SK-N-SH (cell line): ENCODE results near the gene YTHDF1.

ENCODE experiments used
- EP300 ChIP-seq, 2 experiments: IDR thresholded peaks; 2 replicates each; pipeline versions ENCODE4 v1.4.0 to v1.6.1; 2012; ENCODE audit warnings: borderline replicate concordance in 1 of 2, low read depth in 1 of 2, low read length in 1 of 2
- EZH2phosphoT487 ChIP-seq: fragments of 200-600 bp; sonication (generic); IDR thresholded peaks from 2 replicates; pipeline ENCODE4 v1.6.1; 2017; ENCODE audit warnings: low read depth, mixed run types, mild to moderate bottlenecking, antibody characterized with exemption, moderate library complexity, borderline replicate concordance
- JUND ChIP-seq: IDR thresholded peaks from 2 replicates; pipeline ENCODE4 v1.4.0; 2012
- MXI1 ChIP-seq: IDR thresholded peaks from 2 replicates; pipeline ENCODE4 v1.6.1; 2012; ENCODE audit warnings: mild to moderate bottlenecking, low read depth, low read length, improper control_type of control experiment
- POLR2AphosphoS5 ChIP-seq: IDR thresholded peaks from 2 replicates; pipeline ENCODE4 v1.6.1; 2012; ENCODE audit warnings: low read depth, low read length
- RFX5 ChIP-seq: IDR thresholded peaks from 2 replicates; pipeline ENCODE4 v1.6.1; 2012; ENCODE audit warnings: mild to moderate bottlenecking, improper control_type of control experiment, low read length
- RXRA ChIP-seq: IDR thresholded peaks from 2 replicates; pipeline ENCODE4 v1.4.0; 2012; ENCODE audit warnings: low read depth, mild to moderate bottlenecking, borderline replicate concordance
- TAF1 ChIP-seq: IDR thresholded peaks from 2 replicates; pipeline ENCODE4 v1.6.1; 2012; ENCODE audit warnings: low read depth, mild to moderate bottlenecking, low read length, moderate library complexity, borderline replicate concordance
- TCF12 ChIP-seq: IDR thresholded peaks from 2 replicates; pipeline ENCODE4 v1.4.0; 2012
- TEAD4 ChIP-seq: IDR thresholded peaks from 2 replicates; pipeline ENCODE4 v1.4.0; 2012; ENCODE audit warnings: mild to moderate bottlenecking, borderline replicate concordance; ENCODE audit not compliant: insufficient read depth
- TF ChIP-seq, protein P1 (sequence below): IDR thresholded peaks from 2 replicates; pipeline ENCODE4 v1.4.0; 2012; ENCODE audit warnings: low read depth, borderline replicate concordance
- TF ChIP-seq, protein P2 (sequence below): fragments of 200-600 bp; sonication (generic); IDR thresholded peaks from 2 replicates; pipeline ENCODE4 v1.6.1; 2017; ENCODE audit warnings: antibody characterized with exemption, mild to moderate bottlenecking, moderate library complexity
- TF ChIP-seq, protein P3 (sequence below): fragments of 150-350 bp; IDR thresholded peaks from 2 replicates; pipeline ENCODE4 v1.6.1; 2017; ENCODE audit warnings: antibody characterized with exemption, low read length, low read depth, borderline replicate concordance
- TF ChIP-seq, protein P4 (sequence below): IDR thresholded peaks from 2 replicates; pipeline ENCODE4 v1.4.0; 2012; ENCODE audit warnings: low read depth

DNA sequence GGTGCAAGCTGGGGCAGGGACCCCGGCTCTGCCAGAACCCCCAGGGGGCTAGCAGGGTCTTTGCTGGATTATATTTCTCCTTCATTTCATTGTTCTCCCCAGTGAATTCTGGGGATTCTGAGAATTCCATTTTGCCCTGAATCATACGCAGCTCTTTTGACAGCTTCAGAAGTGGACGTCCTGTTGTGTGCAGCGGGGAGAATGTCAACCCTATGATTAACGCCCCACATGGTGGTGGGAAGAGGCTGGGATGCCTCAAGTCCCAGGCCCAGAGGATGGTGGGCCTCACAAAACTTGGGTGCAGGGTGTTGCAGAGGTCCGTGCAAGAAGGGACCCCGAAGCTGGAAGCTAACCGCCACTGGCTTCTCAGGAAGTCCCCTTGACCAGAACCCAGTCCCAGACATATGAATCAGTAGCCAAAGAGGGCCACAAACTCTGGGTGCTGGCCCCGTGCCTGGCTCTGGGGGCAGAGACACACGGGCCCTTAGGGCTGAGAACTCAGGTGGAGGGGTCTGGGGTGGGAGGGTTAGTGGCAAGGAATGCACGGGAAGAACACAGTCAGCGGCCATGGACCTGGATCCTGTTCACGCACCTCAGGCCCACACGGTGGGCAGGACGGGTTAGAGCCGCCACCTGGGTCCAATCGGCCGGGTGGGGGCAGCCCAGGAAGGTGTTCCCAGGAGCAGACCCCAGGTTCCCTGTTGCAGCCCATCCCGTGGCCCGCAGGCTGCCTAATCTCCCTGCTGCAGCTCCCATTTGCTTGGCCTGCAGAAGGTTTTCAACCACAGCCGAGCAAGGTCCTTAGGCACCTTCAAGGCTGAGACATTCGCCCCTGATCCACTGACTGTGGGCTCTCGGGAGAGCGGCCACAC lies 51.2 kb downstream of the YTHDF1 start:
- no peak for TF ChIP-seq RXRA
- TF ChIP-seq, protein P1, sequence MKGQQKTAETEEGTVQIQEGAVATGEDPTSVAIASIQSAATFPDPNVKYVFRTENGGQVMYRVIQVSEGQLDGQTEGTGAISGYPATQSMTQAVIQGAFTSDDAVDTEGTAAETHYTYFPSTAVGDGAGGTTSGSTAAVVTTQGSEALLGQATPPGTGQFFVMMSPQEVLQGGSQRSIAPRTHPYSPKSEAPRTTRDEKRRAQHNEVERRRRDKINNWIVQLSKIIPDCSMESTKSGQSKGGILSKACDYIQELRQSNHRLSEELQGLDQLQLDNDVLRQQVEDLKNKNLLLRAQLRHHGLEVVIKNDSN, result no peak
- TF ChIP-seq RFX5, result no peak
- TF ChIP-seq JUND, result no peak
- TF ChIP-seq EP300 (IDR thresholded peaks at IDR 0.05; ENCODE audit: borderline replicate concordance in 1 of 2, low read depth in 1 of 2, low read length in 1 of 2), result no peak
- TF ChIP-seq, protein P2, sequence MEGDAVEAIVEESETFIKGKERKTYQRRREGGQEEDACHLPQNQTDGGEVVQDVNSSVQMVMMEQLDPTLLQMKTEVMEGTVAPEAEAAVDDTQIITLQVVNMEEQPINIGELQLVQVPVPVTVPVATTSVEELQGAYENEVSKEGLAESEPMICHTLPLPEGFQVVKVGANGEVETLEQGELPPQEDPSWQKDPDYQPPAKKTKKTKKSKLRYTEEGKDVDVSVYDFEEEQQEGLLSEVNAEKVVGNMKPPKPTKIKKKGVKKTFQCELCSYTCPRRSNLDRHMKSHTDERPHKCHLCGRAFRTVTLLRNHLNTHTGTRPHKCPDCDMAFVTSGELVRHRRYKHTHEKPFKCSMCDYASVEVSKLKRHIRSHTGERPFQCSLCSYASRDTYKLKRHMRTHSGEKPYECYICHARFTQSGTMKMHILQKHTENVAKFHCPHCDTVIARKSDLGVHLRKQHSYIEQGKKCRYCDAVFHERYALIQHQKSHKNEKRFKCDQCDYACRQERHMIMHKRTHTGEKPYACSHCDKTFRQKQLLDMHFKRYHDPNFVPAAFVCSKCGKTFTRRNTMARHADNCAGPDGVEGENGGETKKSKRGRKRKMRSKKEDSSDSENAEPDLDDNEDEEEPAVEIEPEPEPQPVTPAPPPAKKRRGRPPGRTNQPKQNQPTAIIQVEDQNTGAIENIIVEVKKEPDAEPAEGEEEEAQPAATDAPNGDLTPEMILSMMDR, result no peak
- TF ChIP-seq EZH2phosphoT487, result no peak
- TF ChIP-seq TEAD4, result no peak
- TF ChIP-seq, protein P3, sequence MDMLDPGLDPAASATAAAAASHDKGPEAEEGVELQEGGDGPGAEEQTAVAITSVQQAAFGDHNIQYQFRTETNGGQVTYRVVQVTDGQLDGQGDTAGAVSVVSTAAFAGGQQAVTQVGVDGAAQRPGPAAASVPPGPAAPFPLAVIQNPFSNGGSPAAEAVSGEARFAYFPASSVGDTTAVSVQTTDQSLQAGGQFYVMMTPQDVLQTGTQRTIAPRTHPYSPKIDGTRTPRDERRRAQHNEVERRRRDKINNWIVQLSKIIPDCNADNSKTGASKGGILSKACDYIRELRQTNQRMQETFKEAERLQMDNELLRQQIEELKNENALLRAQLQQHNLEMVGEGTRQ, result no peak
- TF ChIP-seq MXI1, result no peak
- no peak for TF ChIP-seq POLR2AphosphoS5
- no peak for TF ChIP-seq TAF1
- TF ChIP-seq, protein P4, sequence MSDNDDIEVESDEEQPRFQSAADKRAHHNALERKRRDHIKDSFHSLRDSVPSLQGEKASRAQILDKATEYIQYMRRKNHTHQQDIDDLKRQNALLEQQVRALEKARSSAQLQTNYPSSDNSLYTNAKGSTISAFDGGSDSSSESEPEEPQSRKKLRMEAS, result no peak
- TF ChIP-seq TCF12, result no peak
